Right lobe of liver (tissue), 4 donors: ENCODE data around the gene PARD6A.

Source experiments
- CTCF ChIP-seq, 4 donors: fragments of 200-600 bp in 3 of 4; fragments of 450-650 bp in 1 of 4; IDR thresholded peaks; one replicate each; pipeline versions ENCODE4 v1.5.1 to v1.8.0; 2016 to 2022; ENCODE audit warnings: antibody characterized with exemption in 4 of 4, mild to moderate bottlenecking in 2 of 4
- POLR2A ChIP-seq: fragments of 450-650 bp; IDR thresholded peaks from one replicate; pipeline ENCODE4 v1.6.1; 2017; ENCODE audit warnings: antibody characterized with exemption, mild to moderate bottlenecking
- donor health status: DM: no; HTN: no; CAD: no.
- donor health status: DM: no; HTN: no; CAD: no.
- donor health status: DM: no; HTN: yes; CAD: no.

DNA sequence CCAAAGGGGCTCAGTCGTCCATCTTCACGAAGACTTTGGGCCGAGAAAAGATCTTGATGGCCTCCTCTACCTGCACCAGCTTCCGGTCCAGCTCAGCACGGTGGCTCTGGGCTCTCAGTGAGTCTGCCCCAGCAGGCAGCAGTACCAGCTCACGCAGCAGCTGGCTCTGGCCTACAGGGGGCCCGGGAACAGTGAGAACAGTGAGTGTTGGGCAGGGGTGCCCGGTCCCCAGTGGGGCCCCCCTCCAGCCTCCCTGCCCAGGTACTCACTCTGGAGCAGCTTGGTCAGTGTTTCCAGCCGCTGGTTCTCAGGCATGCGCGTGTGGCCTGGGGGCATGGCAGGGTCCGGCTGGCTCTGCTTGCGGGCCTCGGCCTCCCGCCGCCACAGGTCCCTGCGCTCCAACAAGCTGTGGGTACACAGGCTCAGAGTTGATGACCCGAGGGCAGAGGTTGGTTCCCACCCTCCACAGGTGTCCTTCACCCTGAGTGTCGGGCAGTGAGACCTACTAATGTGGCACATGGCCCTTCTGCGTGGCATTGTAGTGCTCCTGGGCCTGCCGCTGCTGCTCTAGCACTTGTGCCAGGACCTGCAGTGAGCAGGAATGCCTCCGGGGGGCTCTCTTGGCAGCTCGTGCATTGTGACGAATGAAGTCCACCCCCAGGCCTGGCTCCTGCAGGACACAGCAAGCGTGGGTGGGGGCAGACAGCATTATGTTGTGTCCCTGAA is 2.6 kb downstream of the PARD6A start:
- TF ChIP-seq CTCF (IDR thresholded peaks at IDR 0.05) (peak in 2 of 4 donors; percentile 11 to 28), POLR2A (no peak)
